ENCODE results near the gene SLIT1.

Gene SLIT1

GRCh38 chr10:97175586-97175985, 10.2 kb downstream of the SLIT1 start:
- DNase-seq (ENCODE audit: extremely low read depth in 1 of 2, low read depth in 1 of 2), result no peak

- DNase-seq (ENCODE audit: extremely low read depth in 1 of 2, low read depth in 1 of 2), result no peak
Measured at GRCh38 chr10:97174941-97175340, 10.8 kb downstream of the SLIT1 start.

DNA sequence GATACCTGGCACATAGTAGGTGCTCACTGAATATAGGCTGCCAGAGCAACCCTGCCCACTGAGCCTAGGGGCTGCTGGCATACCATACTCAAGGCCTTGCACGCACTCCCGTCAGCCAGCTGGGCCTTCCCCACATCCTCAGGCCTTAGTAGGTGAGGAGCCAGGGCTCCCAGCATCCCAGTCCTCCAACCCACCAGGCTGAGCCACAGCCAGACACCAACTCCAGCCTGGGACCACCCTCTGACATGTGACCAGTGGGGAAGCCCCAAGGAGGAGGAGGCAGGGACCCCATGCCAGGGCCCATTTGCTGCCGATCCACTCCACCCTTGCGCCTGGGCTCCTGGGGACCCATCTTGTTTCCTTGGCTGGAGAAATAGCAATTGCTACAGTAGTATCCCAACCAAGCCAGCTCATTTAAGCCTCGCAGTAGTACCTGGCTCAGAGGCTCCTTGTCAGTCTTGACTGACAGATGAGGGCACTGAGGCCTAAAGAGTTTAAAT, 11.4 kb downstream of the SLIT1 start:
- no peak for DNase-seq (ENCODE audit: extremely low read depth in 1 of 2, low read depth in 1 of 2)

GRCh38 chr10:97173036-97173435, 12.7 kb downstream of the SLIT1 start:
- no peak for DNase-seq (ENCODE audit: extremely low read depth in 1 of 2, low read depth in 1 of 2)

GRCh38 chr10:97171001-97171400, 14.8 kb downstream of the SLIT1 start:
- no peak for DNase-seq (ENCODE audit: extremely low read depth in 1 of 2, low read depth in 1 of 2)

DNA sequence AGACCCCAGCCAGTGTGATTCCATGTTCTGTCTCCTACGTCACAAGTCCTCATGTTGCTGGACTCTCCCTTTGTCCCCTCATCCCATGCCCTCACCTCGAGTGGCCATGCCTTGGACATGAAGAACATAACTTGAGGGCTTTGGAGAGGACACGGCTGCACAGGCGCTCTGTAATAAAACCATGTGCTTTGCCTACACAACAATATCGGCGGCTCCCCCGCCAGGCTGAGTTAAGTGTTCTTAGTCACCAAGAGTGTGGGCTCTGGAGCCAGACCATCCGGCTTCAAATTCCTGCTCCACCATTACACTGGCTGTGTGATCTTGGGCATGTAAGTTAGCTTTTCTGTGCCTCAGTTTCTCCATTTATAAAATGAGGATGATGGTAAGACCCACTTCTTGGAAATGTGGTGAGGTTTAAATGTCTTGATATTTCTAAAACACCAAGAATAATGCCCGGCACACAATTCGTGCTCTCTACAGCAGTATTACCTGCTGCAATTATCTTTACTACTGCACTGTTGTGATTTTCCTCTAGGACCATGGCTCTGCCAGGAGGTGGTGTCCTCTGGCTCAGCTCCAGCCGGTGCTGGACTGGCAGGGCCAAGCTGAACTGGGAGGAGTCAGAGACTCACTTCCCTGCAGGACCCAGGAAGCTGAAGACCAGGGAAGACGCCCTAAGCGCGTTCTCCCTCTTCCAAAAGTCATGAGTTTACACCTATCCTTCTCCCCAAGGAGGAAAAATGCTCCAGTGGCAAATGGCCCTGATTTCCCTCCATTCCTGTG, 15.7 kb downstream of the SLIT1 start:
- no peak for DNase-seq (ENCODE audit: extremely low read depth in 1 of 2, low read depth in 1 of 2)

- DNase-seq (ENCODE audit: extremely low read depth in 1 of 2, low read depth in 1 of 2), result no peak
Measured at GRCh38 chr10:97169063-97169462, 16.7 kb downstream of the SLIT1 start.

DNA sequence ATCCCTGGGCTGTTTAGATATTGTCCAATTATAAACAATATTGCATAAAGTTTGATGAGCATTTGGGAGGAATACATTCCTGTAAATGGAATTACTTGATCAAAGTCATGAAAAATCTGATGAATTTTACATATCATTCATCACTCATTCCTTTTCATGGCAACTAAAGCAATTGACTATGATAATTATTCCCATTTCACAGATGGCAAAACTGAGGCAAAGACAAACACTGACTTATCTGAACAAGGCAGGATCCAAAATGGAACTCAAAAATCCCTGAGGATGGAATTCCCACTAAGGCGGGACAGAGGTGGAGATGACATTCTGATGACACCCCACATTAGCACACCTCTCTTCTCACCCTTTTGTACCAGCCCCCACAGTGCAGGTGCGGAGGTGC, 17.1 kb downstream of the SLIT1 start:
- DNase-seq (ENCODE audit: extremely low read depth in 1 of 2, low read depth in 1 of 2), result no peak

DNA sequence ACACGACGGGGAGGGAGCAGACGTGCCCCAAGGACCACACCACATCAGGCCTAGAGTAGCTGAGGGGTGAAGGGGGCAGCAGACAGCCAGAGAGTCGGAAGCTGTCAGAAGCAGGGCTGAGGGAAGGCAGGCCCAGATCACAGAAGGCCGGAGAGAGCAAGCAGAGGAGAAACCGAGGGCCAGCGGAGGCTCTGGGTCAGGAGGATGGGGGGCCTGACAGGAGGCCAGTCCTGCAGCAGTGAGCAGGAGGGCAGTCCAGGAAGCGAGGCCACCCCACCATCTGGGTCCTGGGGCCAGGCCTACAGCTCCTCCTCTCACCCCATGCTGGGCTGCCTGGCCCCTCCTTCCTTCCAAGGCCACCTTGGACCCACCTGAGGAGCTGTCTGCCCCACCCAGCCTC, 20.3 kb downstream of the SLIT1 start:
- no peak for DNase-seq (ENCODE audit: extremely low read depth in 1 of 2, low read depth in 1 of 2)

DNA sequence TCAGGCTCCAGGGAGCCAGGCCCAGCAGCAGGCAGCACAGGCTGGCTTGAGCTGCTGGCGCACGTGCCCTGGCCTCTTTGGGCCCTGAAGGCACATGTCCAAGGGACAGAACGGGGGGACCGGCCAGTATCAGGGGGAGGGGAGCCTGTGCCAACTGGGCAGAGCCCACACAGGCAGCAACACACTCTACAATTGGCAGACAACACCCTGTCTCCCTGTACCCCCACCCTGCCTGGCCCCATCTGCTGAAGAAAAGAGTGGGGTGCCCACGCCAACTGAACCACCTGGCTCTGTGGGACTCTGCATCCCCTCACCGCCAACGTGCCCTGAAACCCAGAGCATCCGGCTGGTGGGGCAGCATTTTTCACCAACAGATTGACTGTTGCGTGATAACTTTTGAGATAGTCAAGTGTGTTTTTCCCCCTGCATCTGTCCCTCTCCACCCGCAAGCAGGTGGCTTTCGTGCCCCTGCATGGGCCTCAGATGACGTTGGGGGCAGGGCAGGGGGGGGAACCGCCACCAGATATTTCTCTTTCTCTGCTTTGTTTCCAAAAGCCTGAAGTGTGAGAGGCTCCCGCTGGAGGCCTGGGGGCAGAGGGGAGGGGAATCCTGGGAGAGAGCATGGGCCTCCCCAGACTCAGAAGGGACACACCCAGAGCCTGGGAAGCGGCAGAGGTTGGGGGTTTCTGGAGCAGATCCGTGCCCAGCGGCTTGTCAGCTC, 21.8 kb downstream of the SLIT1 start:
- no peak for DNase-seq (ENCODE audit: extremely low read depth in 1 of 2, low read depth in 1 of 2)

DNA sequence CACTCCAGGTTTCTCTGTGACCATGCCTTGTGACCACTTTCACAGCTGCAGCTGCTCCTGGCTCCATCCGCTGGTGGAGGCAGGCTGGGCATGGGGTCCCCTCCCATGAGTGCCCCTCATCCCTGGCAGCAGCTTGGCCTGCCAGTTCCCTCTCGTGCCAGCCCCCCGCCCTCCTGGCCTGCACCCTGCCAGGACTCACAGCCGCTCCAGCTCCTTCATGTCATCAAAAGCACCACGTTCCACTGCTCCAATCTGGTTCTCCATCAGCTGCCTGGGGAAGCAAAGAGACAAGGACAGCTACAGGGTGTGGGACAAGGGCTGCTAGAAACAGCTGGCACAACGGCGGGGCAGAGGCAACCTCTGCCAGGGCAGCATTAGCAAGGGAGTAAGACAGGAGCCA, 22.6 kb downstream of the SLIT1 start:
- no peak for DNase-seq (ENCODE audit: extremely low read depth in 1 of 2, low read depth in 1 of 2)

- DNase-seq (ENCODE audit: extremely low read depth in 1 of 2, low read depth in 1 of 2), result no peak
Measured at GRCh38 chr10:97159646-97160305, 26.0 kb downstream of the SLIT1 start.

DNA sequence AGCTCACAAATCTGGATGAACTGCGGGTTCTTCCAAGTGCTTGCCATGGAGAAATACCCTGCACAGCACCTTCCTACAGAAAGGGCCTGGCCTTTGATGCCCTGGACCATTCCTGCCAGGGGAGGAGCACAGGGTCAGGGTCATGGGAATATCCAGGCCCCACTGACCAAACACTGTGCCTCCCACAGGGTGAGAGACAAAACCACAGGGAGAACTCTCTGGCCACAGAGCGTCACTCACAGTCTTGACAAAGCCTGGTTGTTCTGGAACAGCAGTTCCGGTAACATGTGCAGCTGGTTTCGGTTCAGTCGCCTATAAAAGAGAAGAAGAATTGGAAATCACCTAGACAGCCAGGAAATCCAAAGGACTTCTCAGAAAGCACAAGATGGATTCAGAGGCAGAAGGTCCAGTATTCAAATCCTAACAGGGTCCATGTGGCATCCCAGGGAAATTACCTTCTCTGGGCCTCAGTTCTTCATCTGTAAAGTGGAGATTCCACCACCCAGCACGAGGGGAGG, 28.1 kb downstream of the SLIT1 start:
- no peak for DNase-seq (ENCODE audit: extremely low read depth in 1 of 2, low read depth in 1 of 2)

GRCh38 chr10:97154781-97155180, 31.0 kb downstream of the SLIT1 start:
- no peak for DNase-seq (ENCODE audit: extremely low read depth in 1 of 2, low read depth in 1 of 2)

DNA sequence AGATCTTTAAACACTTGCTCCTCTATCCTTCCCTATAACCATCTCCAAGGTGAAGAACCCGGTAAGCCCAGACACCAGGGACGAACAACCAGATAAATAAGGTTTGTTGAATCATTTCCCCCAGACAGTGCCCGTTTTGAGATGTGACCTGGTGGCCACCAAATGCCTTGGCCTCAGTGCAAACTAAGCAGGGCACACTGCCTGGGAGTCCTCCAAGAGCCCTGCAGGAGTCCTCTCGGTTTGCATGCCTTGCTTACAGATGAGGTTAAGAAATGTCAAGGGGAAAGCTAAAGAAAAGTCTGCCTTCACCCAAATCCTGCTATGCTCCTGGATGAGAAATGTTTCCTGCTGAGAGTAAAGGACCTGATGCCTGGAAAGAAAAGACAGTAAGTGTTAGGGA, 31.6 kb downstream of the SLIT1 start:
- no peak for DNase-seq (ENCODE audit: extremely low read depth in 1 of 2, low read depth in 1 of 2)

- no peak for DNase-seq (ENCODE audit: extremely low read depth in 1 of 2, low read depth in 1 of 2)
Measured at GRCh38 chr10:97153270-97153850, 32.4 kb downstream of the SLIT1 start.

DNA sequence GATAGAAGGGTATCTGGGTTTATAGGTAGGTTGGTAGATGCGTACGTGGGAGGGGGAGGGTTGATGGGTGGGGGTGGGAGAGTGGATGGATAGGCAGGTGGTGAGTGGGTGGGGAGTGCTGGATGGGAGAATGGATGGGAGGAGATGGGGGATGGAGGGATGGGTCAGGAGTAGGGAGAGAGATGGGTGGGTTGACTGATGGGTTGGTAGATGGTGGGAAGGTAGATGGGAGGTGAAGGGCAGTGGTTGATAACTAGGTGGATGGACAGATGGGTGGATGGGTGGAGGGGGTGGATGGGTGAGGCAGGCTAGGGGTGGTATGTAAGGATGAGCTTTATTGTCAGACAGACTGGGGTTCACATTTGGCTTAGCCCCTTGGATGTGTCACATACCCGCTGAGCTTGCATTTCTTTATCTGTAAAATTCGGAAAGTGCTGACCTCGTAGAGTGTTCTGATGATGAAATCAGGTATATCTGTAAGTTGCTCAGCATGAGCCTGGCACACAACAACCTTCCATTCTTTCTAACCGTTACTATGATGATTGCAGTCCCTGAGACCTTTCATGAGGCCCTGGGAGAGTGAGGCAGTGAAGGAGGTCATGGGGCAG, 34.3 kb downstream of the SLIT1 start:
- no peak for DNase-seq (ENCODE audit: extremely low read depth in 1 of 2, low read depth in 1 of 2)

DNA sequence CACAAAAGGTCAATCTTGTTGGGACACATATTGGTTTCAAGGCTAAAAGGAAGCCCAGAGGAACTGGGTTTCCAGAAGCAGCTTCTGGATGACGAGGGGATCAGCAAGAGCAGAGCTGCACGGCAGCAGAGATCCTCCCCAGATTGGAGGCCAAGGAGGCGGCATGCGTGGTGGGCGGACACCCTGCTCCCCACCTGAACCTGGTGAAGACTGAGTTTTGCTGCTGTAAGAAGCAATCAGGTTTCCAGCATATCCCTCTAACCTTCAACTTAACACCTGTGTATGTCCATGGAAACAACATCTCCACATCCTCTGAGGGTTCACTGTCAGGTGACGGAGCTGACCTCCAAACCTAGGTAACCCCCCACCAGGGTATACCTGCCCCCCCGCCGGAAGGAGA, 35.1 kb downstream of the SLIT1 start:
- DNase-seq (ENCODE audit: extremely low read depth in 1 of 2, low read depth in 1 of 2), result no peak

- no peak for DNase-seq (ENCODE audit: extremely low read depth in 1 of 2, low read depth in 1 of 2)
Measured at GRCh38 chr10:97150013-97150595, 35.7 kb downstream of the SLIT1 start.

- DNase-seq (ENCODE audit: extremely low read depth in 1 of 2, low read depth in 1 of 2), result no peak
Measured at GRCh38 chr10:97149079-97149531, 36.7 kb downstream of the SLIT1 start.
